H9 (cell line): ENCODE data around the gene METTL21C. TPM values are rescaled to one million over a fixed set of nuclear protein-coding genes. Genes with fewer than 3 reads are reported as not detected.

Experiments used
- DNase-seq: peaks from one replicate; pipeline ENCODE4 v3.0.0-alpha.2; 2017
- H2AFZ ChIP-seq: one replicate; pipeline ENCODE4 v1.6.1; 2013; ENCODE audit warnings: mild to moderate bottlenecking, low read length, control low read depth, moderate library complexity
- H2AK5ac ChIP-seq: 2 replicates; pipeline ENCODE4 v1.6.1; 2013; ENCODE audit warnings: low read length, control low read depth, mixed read lengths; ENCODE audit not compliant: insufficient read length
- H2BK120ac ChIP-seq: one replicate; pipeline ENCODE4 v1.6.1; 2013; ENCODE audit warnings: low read depth, mild to moderate bottlenecking, low read length, control low read depth, inconsistent platforms; ENCODE audit not compliant: poor library complexity, severe bottlenecking
- H2BK12ac ChIP-seq: 2 replicates; pipeline ENCODE4 v1.6.1; 2013; ENCODE audit warnings: low read length, control low read depth, mixed read lengths, low read depth; ENCODE audit not compliant: insufficient read length
- H2BK15ac ChIP-seq: 2 replicates; pipeline ENCODE4 v1.6.1; 2013; ENCODE audit warnings: low read depth, low read length, control low read depth
- H2BK20ac ChIP-seq: one replicate; pipeline ENCODE4 v1.6.1; 2013; ENCODE audit warnings: low read depth, mild to moderate bottlenecking, low read length, control low read depth, inconsistent platforms; ENCODE audit not compliant: poor library complexity, severe bottlenecking
- H2BK5ac ChIP-seq: 2 replicates; pipeline ENCODE4 v1.6.1; 2013; ENCODE audit warnings: low read length, control low read depth, mixed read lengths; ENCODE audit not compliant: insufficient read length
- H3K14ac ChIP-seq: 2 replicates; pipeline ENCODE4 v1.6.1; 2013; ENCODE audit warnings: low read length, control low read depth; ENCODE audit not compliant: insufficient read depth
- H3K18ac ChIP-seq: 2 replicates; pipeline ENCODE4 v1.6.1; 2013; ENCODE audit warnings: low read depth, mild to moderate bottlenecking, mixed read lengths, low read length, control low read depth; ENCODE audit not compliant: insufficient read length
- H3K23ac ChIP-seq: 2 replicates; pipeline ENCODE4 v1.6.1; 2013; ENCODE audit warnings: low read length, control low read depth, mixed read lengths, low read depth; ENCODE audit not compliant: insufficient read length
- H3K23me2 ChIP-seq: 2 replicates; pipeline ENCODE4 v1.6.1; 2013; ENCODE audit warnings: low read depth, mild to moderate bottlenecking, mixed read lengths, low read length, control low read depth; ENCODE audit not compliant: insufficient read length, poor library complexity, severe bottlenecking
- H3K27ac ChIP-seq: 2 replicates; pipeline ENCODE4 v1.5.1; 2013; ENCODE audit warnings: low read length, control low read depth, mixed read lengths, low read depth; ENCODE audit not compliant: insufficient read length
- H3K27me3 ChIP-seq: 2 replicates; pipeline ENCODE4 v1.6.1; 2013; ENCODE audit warnings: low read length, control low read depth, inconsistent platforms; ENCODE audit not compliant: insufficient read depth
- H3K4ac ChIP-seq: 2 replicates; pipeline ENCODE4 v1.6.1; 2013; ENCODE audit warnings: low read depth, mild to moderate bottlenecking, control low read depth, inconsistent platforms, low read length, moderate library complexity
- H3K4me1 ChIP-seq: 2 replicates; pipeline ENCODE4 v1.6.1; 2013; ENCODE audit warnings: low read length, control low read depth, inconsistent platforms; ENCODE audit not compliant: insufficient read depth
- H3K4me2 ChIP-seq: 2 replicates; pipeline ENCODE4 v1.6.1; 2013; ENCODE audit warnings: low read length, control low read depth, mixed read lengths; ENCODE audit not compliant: insufficient read length, insufficient read depth
- H3K56ac ChIP-seq: 2 replicates; pipeline ENCODE4 v1.6.1; 2013; ENCODE audit warnings: low read depth, mild to moderate bottlenecking, mixed read lengths, low read length, control low read depth; ENCODE audit not compliant: insufficient read length
- H3K79me1 ChIP-seq: 2 replicates; pipeline ENCODE4 v1.6.1; 2013; ENCODE audit warnings: low read depth, mild to moderate bottlenecking, moderate library complexity, low read length, control low read depth, inconsistent platforms; ENCODE audit not compliant: insufficient read depth, poor library complexity, severe bottlenecking
- H3K79me2 ChIP-seq: 2 replicates; pipeline ENCODE4 v1.6.1; 2013; ENCODE audit warnings: low read length, control low read depth, inconsistent platforms; ENCODE audit not compliant: insufficient read depth
- H3K9ac ChIP-seq: 2 replicates; pipeline ENCODE4 v1.6.1; 2013; ENCODE audit warnings: low read length, control low read depth, mixed read lengths; ENCODE audit not compliant: insufficient read length; ENCODE audit errors: extremely low read depth
- H3K9me3 ChIP-seq: one replicate; pipeline ENCODE4 v1.6.1; 2013; ENCODE audit warnings: low read depth, low read length, inconsistent platforms; ENCODE audit not compliant: control insufficient read depth
- H3T11ph ChIP-seq: one replicate; pipeline ENCODE4 v1.6.1; 2013; ENCODE audit warnings: mild to moderate bottlenecking, low read length, control low read depth, inconsistent platforms
- H4K20me1 ChIP-seq: one replicate; pipeline ENCODE4 v1.6.1; 2013; ENCODE audit not compliant: control insufficient read depth, insufficient read length, insufficient read depth
- H4K5ac ChIP-seq: 2 replicates; pipeline ENCODE4 v1.6.1; 2013; ENCODE audit warnings: low read depth, mild to moderate bottlenecking, mixed read lengths, low read length, control low read depth; ENCODE audit not compliant: insufficient read length
- H4K8ac ChIP-seq: replicated peaks from 2 replicates; pipeline ENCODE4 v1.6.1; 2013; ENCODE audit warnings: low read length, control low read depth, mixed read lengths, low read depth; ENCODE audit not compliant: insufficient read length
- H4K91ac ChIP-seq: 2 replicates; pipeline ENCODE4 v1.6.1; 2013; ENCODE audit warnings: low read depth, mild to moderate bottlenecking, moderate library complexity, mixed read lengths, low read length, control low read depth; ENCODE audit not compliant: insufficient read length
- H3K27ac Mint-ChIP-seq, 3 experiments: 2 replicates in 2 of 3; 3 replicates in 1 of 3; pipeline ENCODE4 v1.8.0; 2020 to 2021; ENCODE audit warnings: mixed read lengths in 3 of 3, mild to moderate bottlenecking in 1 of 3, moderate library complexity in 1 of 3
- H3K27me3 Mint-ChIP-seq: 2 replicates; pipeline ENCODE4 v1.8.0; 2021; ENCODE audit warnings: low read depth, mild to moderate bottlenecking, moderate library complexity, mixed read lengths
- H3K36me3 Mint-ChIP-seq, 3 experiments: 2 replicates in 2 of 3; 3 replicates in 1 of 3; pipeline ENCODE4 v1.8.0; 2020 to 2021; ENCODE audit warnings: low read depth in 3 of 3, mixed read lengths in 3 of 3; ENCODE audit not compliant: insufficient read depth in 1 of 3
- H3K4me1 Mint-ChIP-seq, 2 experiments: 2 replicates each; pipeline ENCODE4 v1.8.0; 2020; ENCODE audit warnings: mixed read lengths in 2 of 2
- H3K4me3 Mint-ChIP-seq, 2 experiments: 2 replicates in 1 of 2; 3 replicates in 1 of 2; pipeline ENCODE4 v1.8.0; 2020 to 2021; ENCODE audit warnings: mild to moderate bottlenecking in 2 of 2, mixed read lengths in 2 of 2, moderate library complexity in 1 of 2
- H3K9me3 Mint-ChIP-seq, 2 experiments: 2 replicates in 1 of 2; 3 replicates in 1 of 2; pipeline ENCODE4 v1.8.0; 2020; ENCODE audit warnings: mild to moderate bottlenecking in 2 of 2, mixed read lengths in 2 of 2, moderate library complexity in 1 of 2
- CTCF ChIP-seq: fragments of 200-600 bp; sonication (generic); conservative IDR thresholded peaks from 3 replicates; pipeline ENCODE4 v1.8.0; 2021; ENCODE audit warnings: antibody characterized with exemption, mild to moderate bottlenecking
- WGBS: extraction: QIAGEN DNeasy Blood & Tissue Kit; methylation state at CpG from one replicate; pipeline ENCODE4 v1.1.7; 2013; ENCODE audit warnings: missing lambda C conversion rate, low lambda C conversion rate, mixed read lengths; ENCODE audit not compliant: insufficient read length; ENCODE audit errors: extremely low coverage; 5-methylcytosine and 5-hydroxymethylcytosine counted together
- total RNA-seq: library from RNA; stranded (reverse); gene quantifications from 2 replicates; pipeline ENCODE4 v1.2.1, GENCODE V29; 2021

Gene METTL21C
- total RNA-seq, 1 experiment from 2014 or later: not detected

- no peak overlapping the region for H4K8ac ChIP-seq
- peak overlapping the region; percentile 66 to 96 (median 76) for H3K27ac Mint-ChIP-seq
- no peak overlapping the region for H3K27ac ChIP-seq
- H3K9me3 Mint-ChIP-seq: no peaks in the 10 kb centered on the region
- H2BK20ac ChIP-seq: no peak overlapping the region
- H2BK12ac ChIP-seq: no peak overlapping the region
- no peak for TF ChIP-seq CTCF
- peak; percentile 63 for DNase-seq
- H3K4me1 Mint-ChIP-seq: peaks cover 25 to 32% of the 10 kb centered on the region in 2 experiments
- H4K20me1 ChIP-seq: no peaks in the 10 kb centered on the region
- no peaks in the 10 kb centered on the region for H3K27me3 Mint-ChIP-seq
- H3T11ph ChIP-seq: no peak overlapping the region
- H2BK120ac ChIP-seq: no peak overlapping the region
- no peaks in the 10 kb centered on the region for H3K36me3 Mint-ChIP-seq
- H3K79me1 ChIP-seq: no peaks in the 10 kb centered on the region
- H3K4ac ChIP-seq: no peak overlapping the region
- no peak overlapping the region for H2AFZ ChIP-seq
- H3K27me3 ChIP-seq: no peaks in the 10 kb centered on the region
- H3K9ac ChIP-seq: no peak overlapping the region
- H3K23me2 ChIP-seq: no peaks in the 10 kb centered on the region
- H3K4me1 ChIP-seq: peaks cover 6% of the 10 kb centered on the region; the same call in 1 of the 2 replicates
- peak overlapping the region in 1 of 2 experiments; percentile 52; a peak in 2 of 5 replicates for H3K4me3 Mint-ChIP-seq
- H3K18ac ChIP-seq: no peak overlapping the region
- no peaks in the 10 kb centered on the region for H3K9me3 ChIP-seq
- no peak overlapping the region for H2BK5ac ChIP-seq
- H3K79me2 ChIP-seq: no peaks in the 10 kb centered on the region
- no peak overlapping the region for H3K4me2 ChIP-seq
- H3K56ac ChIP-seq: no peak overlapping the region
- H4K91ac ChIP-seq: no peak overlapping the region
- WGBS: no CpG with 5 or more reads among the region's 13 CpGs
- no peak overlapping the region for H3K14ac ChIP-seq
- no peak overlapping the region for H3K23ac ChIP-seq
- H2AK5ac ChIP-seq: no peak overlapping the region
- no peak overlapping the region for H4K5ac ChIP-seq
- H2BK15ac ChIP-seq: no peak overlapping the region
Measured at GRCh38 chr13:102688306-102688973, 6.4 kb downstream of the METTL21C start.
